Activated naive CD4-positive, alpha-beta T cell (primary cell): ENCODE measurements around the gene IFI27L1.

Experiments used
- DNase-seq, 4 experiments: peaks; one replicate each; lab custom pipeline; 2025; lab: John Stamatoyannopoulos, UW

IFI27L1 gene

DNA sequence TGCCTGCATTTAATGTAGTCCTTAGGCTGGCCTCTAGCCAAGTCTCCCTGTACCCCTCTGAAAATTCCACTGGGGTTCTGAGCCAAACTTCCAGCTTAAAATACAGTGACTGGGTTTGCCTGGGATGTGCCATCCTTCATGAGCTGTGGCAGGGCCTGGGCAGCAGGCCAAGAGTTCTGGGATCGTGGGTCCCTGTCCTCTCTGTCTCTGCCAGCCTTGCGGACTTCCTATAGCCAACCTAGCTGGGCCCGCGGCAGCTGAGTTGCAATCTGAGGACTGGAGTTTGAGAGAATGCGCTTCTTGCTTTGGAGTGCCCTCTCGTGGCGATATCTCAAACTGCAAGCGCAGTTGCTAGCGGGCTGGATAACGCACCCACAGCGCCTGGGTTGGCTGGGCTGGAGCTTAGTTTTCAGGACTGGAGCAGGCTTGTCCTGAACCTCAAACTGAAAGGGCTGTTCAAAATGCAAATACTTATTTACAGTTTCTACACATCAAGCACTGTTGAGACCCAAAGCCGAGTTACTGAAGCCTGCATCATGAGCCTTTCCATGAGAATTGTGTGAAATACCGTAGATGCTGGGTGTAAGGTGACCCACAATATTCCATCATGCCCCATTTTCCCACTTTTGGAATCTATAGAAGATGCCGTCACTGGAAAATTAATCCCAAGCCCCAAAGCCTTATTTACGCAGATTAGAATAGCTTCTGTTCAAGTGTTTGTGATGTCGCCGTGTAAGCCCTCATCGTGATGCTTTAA is 55.6 kb downstream of the IFI27L1 start:
- peak; percentile 76 to 81 (median 78) for DNase-seq

DNA sequence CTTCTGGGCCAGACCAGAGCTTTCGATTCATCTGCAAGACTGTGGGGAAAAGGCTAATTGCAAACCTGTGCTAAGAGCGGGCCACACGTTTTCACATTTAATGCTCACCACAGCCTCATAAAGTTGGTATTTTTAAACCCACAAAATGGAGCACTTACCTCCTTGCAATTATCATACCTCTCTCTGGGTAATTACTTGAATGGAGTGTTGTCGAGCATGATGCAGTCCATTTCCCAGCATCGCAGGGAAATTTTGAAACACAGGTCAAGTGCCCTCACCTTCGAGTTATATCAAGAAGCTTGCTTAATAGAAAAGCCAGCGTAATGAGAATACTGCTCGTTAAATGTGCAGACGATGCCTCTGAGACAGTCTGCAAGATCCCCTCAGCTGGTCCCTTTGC is 57.1 kb downstream of the IFI27L1 start:
- no peak for DNase-seq

DNA sequence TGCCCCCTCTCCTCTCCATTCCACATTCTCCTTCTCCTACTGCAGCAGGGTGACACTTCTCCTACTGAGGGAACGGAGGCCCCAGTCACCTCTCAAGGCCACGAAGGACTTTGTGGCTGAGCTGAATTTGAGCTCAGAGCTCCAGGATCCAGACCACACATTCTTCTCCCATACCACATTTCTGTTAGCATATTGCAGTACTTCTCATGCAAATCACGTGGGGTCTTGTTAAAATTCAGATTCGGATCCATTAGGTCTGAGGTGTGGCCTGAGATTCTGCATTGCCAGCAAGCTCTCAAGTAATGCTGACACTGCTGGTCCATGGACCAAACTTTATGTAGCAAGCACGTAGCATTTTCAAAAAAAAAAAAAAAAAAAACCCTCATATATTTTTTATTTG is 57.9 kb downstream of the IFI27L1 start:
- no peak for DNase-seq

DNA sequence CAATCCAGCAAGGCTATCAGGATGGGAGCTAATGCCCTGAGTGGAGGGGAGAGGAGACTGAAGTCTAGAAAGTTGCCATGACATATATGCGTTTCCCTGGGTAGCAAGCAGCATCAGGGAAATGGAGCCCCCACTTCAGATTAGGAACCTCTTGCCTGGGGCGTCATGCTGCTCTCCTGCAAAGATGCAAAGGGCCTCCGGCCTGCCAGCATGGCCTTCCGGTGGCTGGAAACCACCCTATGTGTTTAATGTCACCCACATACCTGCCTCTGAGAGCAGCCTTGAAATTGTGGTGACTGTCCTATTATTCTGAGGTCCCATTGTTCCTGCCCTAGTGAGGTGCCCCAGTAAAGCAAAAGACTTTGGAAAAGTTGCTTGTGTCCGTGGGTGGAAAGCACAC is 58.3 kb downstream of the IFI27L1 start:
- no peak for DNase-seq

DNA sequence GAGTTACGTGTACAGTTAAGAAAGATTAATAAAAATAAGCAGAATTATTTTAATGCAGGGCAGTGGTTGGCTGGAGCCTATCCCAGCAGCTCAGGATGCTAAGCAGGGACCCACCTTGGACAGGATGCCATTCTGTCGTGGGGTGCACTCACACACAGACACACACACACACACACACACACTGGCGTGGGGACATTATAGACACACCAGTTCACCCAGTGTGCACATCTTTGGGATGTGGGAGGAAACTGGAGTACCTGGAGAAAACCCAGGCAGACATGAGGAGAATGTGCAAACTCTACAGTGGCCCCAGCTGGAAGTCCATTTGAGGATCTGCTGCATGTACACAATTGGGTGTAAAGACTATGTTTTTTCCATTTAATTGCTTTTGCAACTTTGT is 61.1 kb downstream of the IFI27L1 start:
- no peak for DNase-seq

DNA sequence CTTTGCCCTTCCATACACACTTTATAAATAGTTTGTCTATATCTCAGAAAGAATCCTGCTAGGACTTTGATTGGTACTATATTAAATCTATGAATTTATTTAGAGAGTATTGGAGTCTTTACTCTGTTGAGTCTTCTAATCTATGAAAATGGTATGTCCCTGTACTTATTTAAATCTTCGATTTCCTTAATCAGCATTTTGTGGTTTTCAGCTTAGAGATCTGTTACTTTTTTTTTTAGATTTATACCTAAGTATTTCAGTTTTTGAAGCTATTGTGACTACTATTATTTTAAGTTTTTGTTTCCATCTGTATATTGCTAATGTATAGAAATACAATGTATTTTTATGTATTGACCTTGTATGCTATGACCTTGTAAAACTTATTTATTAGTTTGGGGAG is 61.7 kb downstream of the IFI27L1 start:
- no peak for DNase-seq

DNA sequence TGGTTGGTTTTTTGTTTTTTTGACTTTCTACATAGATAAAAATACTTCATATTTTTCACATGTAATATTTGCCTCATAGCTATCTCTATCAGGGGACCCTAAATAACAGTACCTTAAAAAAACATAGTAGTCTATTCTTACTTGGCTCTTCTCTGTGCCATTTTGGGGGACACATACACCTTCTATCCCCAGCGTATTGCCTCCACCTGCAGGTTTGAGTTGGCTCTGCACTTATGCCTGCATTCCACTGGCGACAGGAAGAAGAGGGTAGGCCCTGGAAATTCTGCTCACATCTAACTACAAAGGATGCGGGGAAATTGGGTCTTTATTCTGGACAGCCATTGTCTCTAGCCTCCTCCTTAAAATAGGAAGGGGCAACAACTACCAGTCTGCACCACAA is 62.1 kb downstream of the IFI27L1 start:
- no peak for DNase-seq

DNA sequence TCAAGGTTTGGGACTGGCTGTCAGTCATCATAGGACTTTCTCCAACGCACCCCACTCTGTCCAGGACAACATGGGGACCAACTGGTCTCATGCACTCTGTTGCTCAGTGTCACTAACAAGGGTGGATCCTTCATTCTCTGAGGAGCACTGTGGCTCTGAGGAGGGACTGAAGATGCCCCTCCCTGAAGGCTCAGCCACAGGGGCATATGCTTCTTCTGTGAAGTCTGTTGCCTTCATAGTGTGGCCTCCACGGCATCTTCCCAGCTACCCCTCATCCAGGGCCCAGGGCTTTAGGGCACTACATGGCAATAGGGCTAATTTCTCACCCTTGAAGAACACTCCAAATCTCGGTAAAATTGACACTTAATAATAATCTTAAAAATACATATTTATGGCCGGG is 62.6 kb downstream of the IFI27L1 start:
- DNase-seq = no peak

DNA sequence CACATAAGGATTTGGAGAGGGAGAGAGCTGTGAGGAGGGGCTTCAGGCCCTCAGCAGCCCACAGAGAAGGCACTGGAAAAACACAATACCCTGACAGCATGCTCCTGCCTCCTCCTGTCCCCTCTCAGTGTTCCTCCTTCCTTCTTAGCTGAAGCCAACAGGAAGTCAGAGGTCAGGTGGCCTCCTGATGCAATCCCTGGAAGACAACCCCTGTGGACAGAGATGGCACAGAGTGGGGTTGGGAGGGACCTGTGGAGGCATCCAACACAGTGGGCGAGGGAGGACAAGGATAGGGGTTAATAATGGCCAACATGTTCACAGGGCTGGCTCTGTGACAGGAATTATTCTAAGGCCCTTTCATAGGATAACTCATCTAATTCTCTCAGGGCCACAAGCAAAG is 63.7 kb downstream of the IFI27L1 start:
- no peak for DNase-seq

DNA sequence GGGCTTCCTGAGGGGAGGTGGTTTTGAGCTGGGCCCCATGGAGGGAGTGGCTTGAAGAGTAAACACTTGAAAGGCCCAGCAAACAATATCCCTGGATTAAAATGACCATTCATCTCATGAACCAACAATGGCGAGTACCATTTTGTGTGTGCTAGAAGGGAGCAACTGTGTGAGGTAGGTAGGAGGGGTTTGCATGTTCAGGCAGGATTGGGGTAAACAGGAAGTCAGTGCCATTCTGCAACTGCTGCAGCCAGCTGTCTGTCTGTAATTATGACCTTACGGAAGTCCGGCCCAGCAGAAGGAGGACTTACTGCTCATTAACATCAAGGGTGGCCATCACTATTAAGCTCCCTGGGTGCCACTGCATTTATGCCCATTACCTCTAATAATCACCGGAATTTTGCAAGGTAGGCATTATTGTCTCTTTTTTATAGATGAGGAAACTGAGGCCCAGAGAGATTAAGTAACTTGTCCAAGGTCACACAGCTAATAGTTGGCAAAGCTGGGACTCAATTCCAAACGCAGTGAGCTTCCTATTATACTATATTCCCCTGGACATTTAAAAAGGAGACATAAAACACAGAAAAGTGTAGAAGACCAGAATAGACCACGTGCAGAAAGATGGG is 64.9 kb downstream of the IFI27L1 start:
- no peak for DNase-seq
